HepG2 (cell line): ENCODE results near the gene HSPA1A. TPM values are rescaled to one million over a fixed set of nuclear protein-coding genes. Genes with fewer than 3 reads are reported as not detected.

Experiments
- CAMTA2 ChIP-seq: sonication (generic); formaldehyde crosslinking; IDR thresholded peaks from 2 replicates; pipeline ENCODE4 v1.4.0; 2020; ENCODE audit warnings: mild to moderate bottlenecking, missing genetic modification reagents, borderline replicate concordance
- HMGXB4 ChIP-seq, 2 experiments: sonication (generic) in 1 of 2; formaldehyde crosslinking in 1 of 2; IDR thresholded peaks; 2 replicates each; pipeline versions ENCODE4 v1.4.0 to v1.6.1; 2018 to 2020; ENCODE audit warnings: missing genetic modification reagents in 2 of 2, borderline replicate concordance in 1 of 2, low read depth in 1 of 2, mild to moderate bottlenecking in 1 of 2, missing biosample characterization in 1 of 2
- KDM5A ChIP-seq: fragments of 200-600 bp; sonication (generic); IDR thresholded peaks from 2 replicates; pipeline ENCODE4 v1.7.0; 2018; ENCODE audit warnings: antibody characterized with exemption, mild to moderate bottlenecking, low read length, borderline replicate concordance
- KMT2B ChIP-seq: IDR thresholded peaks from 2 replicates; pipeline ENCODE4 v1.6.1; 2016; ENCODE audit warnings: missing genetic modification reagents, missing compliant biosample characterization
- MIXL1 ChIP-seq: IDR thresholded peaks from 2 replicates; pipeline ENCODE4 v1.6.1; 2016
- NFIB ChIP-seq: sonication (generic); formaldehyde crosslinking; IDR thresholded peaks from 2 replicates; pipeline ENCODE4 v1.9.0; 2021; ENCODE audit warnings: missing genetic modification reagents, mild to moderate bottlenecking, borderline replicate concordance
- YEATS2 ChIP-seq: sonication (generic); formaldehyde crosslinking; IDR thresholded peaks from 2 replicates; pipeline ENCODE4 v1.4.0; 2020; ENCODE audit warnings: missing genetic modification reagents, borderline replicate concordance
- ZBTB25 ChIP-seq: IDR thresholded peaks from 2 replicates; pipeline ENCODE4 v1.6.1; 2018; ENCODE audit warnings: missing genetic modification reagents
- ZBTB39 ChIP-seq: sonication (generic); formaldehyde crosslinking; IDR thresholded peaks from 2 replicates; pipeline ENCODE4 v1.5.0; 2020; ENCODE audit warnings: missing genetic modification reagents
- ZFAT ChIP-seq: sonication (generic); formaldehyde crosslinking; conservative IDR thresholded peaks from 2 replicates; pipeline ENCODE4 v1.8.1; 2023; ENCODE audit warnings: missing genetic modification reagents, inconsistent platforms
- ZFYVE20 ChIP-seq: sonication (generic); formaldehyde crosslinking; IDR thresholded peaks from 2 replicates; pipeline ENCODE4 v1.8.0; 2023; ENCODE audit warnings: low read depth, mild to moderate bottlenecking, moderate library complexity, missing genetic modification reagents, borderline replicate concordance
- ZNF34 ChIP-seq: sonication (generic); formaldehyde crosslinking; IDR thresholded peaks from 2 replicates; pipeline ENCODE4 v1.4.0; 2020; ENCODE audit warnings: mild to moderate bottlenecking, missing genetic modification reagents, borderline replicate concordance
- ZNF552 ChIP-seq: sonication (generic); formaldehyde crosslinking; IDR thresholded peaks from 2 replicates; pipeline ENCODE4 v1.9.0; 2022; ENCODE audit warnings: missing genetic modification reagents, mild to moderate bottlenecking, borderline replicate concordance
- ZSCAN5A ChIP-seq: sonication (generic); formaldehyde crosslinking; IDR thresholded peaks from 2 replicates; pipeline ENCODE4 v1.8.0; 2022; ENCODE audit warnings: mild to moderate bottlenecking, missing genetic modification reagents, borderline replicate concordance
- polyA plus RNA-seq, 8 experiments: library from polyadenylated mRNA; depleted of rRNA in 3 of 8; stranded (reverse) in 7 of 8; unstranded in 1 of 8; fragments of >200 nt; fragmentation: Illumina TruSeq in 4 of 8; extraction: Trizol in 4 of 8; gene quantifications; 2 replicates each; pipeline versions ENCODE4 v1.2.1 to v1.2.3, GENCODE V29; 2011 to 2016; ENCODE audit warnings: low read depth in 4 of 8, missing spikeins in 1 of 8, mixed read lengths in 1 of 8; ENCODE audit not compliant: insufficient read depth in 1 of 8
- total RNA-seq, 5 experiments: library from RNA; depleted of rRNA; stranded (reverse); fragments of >200 nt; fragmentation: Illumina TruSeq; extraction: Trizol; gene quantifications; 2 replicates each; pipeline ENCODE4 v1.2.3, GENCODE V29; 2016; ENCODE audit warnings: low read depth in 1 of 5
- TF ChIP-seq, protein P1 (sequence below): IDR thresholded peaks from 2 replicates; pipeline ENCODE4 v1.4.0; 2020; ENCODE audit warnings: mild to moderate bottlenecking, missing genetic modification reagents

HSPA1A gene
- total and polyA plus RNA-seq, 2 of the 13 experiments (the other 11 are each of a cell fraction or from before 2014, with no cell fraction given), result 44.5 to 85.0 TPM

DNA sequence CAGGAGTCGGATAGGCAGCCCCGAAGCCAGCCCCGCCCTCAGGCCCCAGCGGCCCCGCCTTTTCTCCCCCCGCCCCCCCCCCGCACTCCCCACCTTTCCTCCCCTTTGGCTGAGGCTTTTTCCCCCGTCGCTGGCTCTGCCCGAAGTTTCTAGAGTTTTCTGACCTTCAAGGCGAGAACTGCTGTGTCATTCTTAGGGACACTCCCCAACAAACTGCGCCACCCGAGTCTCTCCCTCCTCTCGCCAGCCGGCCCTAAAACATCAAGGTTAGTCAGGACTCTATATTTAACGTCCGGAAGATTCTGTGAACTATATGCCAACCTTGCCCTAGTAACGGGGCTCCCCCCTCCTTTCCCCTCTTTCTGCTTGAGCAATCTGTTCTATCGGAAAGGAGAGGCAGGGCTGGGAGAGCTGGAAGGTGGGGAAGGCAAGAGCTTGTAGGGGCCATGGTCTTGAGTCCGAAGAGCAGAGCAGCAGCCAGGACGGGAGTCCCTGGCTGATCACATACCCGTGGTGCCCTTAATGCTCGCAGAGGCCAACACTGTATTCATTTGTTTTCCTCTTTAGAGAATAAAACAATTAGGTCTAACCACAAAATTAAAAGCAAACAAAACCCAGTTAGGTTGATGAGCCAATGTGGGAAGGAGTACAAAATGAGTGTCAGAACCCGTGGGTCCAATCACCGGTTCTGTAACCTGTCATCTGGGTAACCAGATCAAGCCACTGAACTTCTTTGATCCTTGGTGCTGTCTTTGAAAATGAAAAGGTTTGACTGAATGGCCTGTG lies 6.9 kb downstream of the HSPA1A start (continued):
- TF ChIP-seq ZSCAN5A (CRISPR knock-in tag) (no peak), NFIB (CRISPR knock-in tag) (no peak), ZBTB39 (no peak), ZBTB25 (CRISPR knock-in tag) (no peak; the same call in 1 of the 2 replicates), HMGXB4 (CRISPR knock-in tag; IDR thresholded peaks at IDR 0.05; ENCODE audit: borderline replicate concordance in 1 of 2, low read depth in 1 of 2) (no peak; a peak in 1 of 4 replicates), ZFAT (no peak), KDM5A (peak; percentile 26; the same call in 1 of the 2 replicates), MIXL1 (CRISPR knock-in tag) (0 out of 2 replicates have a peak, but pooled peaks have one; percentile 34), ZNF552 (CRISPR knock-in tag) (no peak), ZNF34 (CRISPR knock-in tag) (no peak), ZFYVE20 (no peak), KMT2B (CRISPR knock-in tag) (peak; percentile 10; the same call in 1 of the 2 replicates), YEATS2 (CRISPR knock-in tag) (peak; percentile 45; the same call in 1 of the 2 replicates), CAMTA2 (CRISPR knock-in tag) (no peak)
- TF ChIP-seq, protein P1, sequence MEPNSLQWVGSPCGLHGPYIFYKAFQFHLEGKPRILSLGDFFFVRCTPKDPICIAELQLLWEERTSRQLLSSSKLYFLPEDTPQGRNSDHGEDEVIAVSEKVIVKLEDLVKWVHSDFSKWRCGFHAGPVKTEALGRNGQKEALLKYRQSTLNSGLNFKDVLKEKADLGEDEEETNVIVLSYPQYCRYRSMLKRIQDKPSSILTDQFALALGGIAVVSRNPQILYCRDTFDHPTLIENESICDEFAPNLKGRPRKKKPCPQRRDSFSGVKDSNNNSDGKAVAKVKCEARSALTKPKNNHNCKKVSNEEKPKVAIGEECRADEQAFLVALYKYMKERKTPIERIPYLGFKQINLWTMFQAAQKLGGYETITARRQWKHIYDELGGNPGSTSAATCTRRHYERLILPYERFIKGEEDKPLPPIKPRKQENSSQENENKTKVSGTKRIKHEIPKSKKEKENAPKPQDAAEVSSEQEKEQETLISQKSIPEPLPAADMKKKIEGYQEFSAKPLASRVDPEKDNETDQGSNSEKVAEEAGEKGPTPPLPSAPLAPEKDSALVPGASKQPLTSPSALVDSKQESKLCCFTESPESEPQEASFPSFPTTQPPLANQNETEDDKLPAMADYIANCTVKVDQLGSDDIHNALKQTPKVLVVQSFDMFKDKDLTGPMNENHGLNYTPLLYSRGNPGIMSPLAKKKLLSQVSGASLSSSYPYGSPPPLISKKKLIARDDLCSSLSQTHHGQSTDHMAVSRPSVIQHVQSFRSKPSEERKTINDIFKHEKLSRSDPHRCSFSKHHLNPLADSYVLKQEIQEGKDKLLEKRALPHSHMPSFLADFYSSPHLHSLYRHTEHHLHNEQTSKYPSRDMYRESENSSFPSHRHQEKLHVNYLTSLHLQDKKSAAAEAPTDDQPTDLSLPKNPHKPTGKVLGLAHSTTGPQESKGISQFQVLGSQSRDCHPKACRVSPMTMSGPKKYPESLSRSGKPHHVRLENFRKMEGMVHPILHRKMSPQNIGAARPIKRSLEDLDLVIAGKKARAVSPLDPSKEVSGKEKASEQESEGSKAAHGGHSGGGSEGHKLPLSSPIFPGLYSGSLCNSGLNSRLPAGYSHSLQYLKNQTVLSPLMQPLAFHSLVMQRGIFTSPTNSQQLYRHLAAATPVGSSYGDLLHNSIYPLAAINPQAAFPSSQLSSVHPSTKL (CRISPR knock-in tag), result peak; percentile 55; the same call in 1 of the 2 replicates
